Inflammatory macrophage treated with lipopolysaccharide for 4 hours (primary cell): Measurements from ENCODE around the gene SLC4A1AP.
"Not testable (repeated sequence)": the region's sequence is repeated elsewhere in the genome, so short reads cannot be mapped to it uniquely, and the experiment has no call there.

Experiments used
- DNase-seq: peaks from one replicate; pipeline ENCODE4 v3.0.0-alpha.2; 2020

The SLC4A1AP gene, protein sequence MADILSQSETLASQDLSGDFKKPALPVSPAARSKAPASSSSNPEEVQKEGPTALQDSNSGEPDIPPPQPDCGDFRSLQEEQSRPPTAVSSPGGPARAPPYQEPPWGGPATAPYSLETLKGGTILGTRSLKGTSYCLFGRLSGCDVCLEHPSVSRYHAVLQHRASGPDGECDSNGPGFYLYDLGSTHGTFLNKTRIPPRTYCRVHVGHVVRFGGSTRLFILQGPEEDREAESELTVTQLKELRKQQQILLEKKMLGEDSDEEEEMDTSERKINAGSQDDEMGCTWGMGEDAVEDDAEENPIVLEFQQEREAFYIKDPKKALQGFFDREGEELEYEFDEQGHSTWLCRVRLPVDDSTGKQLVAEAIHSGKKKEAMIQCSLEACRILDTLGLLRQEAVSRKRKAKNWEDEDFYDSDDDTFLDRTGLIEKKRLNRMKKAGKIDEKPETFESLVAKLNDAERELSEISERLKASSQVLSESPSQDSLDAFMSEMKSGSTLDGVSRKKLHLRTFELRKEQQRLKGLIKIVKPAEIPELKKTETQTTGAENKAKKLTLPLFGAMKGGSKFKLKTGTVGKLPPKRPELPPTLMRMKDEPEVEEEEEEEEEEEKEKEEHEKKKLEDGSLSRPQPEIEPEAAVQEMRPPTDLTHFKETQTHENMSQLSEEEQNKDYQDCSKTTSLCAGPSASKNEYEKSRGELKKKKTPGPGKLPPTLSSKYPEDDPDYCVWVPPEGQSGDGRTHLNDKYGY

DNA sequence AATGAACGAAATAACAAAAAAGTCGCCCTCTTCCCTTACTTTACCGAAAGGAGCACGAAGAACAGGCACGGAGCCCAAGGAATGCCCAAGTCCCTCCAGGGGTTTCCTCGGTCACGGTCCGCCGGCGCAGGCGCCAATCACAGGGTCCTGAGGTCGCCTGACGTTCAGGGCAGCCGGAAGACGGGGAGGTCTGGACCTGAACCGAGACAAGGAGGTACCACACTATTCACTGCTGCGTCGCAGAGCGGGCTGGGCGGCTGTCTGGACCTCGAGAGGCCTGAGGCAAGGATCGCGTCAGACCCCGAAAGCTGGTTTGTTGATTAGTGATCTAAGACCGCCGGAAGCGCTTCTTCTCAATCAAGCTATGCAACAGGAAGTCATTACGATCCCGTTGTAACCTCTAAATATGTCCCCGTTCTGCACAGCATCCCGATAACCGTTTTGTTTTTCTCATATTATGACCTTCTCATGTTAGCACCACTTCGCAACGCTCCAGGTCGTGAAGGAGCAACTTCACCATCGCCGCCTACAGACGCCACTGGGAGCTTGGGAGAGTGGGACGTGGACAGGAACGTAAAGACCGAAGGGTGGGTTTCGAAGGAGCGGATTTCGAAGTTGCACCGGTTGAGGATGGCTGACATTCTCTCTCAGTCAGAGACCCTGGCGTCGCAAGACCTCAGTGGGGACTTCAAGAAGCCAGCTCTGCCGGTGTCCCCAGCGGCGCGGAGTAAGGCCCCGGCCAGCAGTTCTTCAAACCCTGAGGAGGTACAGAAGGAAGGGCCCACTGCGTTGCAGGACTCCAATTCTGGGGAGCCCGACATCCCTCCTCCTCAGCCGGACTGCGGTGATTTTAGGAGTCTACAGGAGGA lies at the start of gene SLC4A1AP, which contains the start of gene SUPT7L:
TSS of gene SLC4A1AP (plus strand) at position 605 of the 869 bp plus-strand sequence. CDS start at position 631, 26 bp downstream.
TSS of gene SUPT7L (minus strand) at position 330 of the 869 bp plus-strand sequence. CDS start 1,422 bp downstream, outside the sequence.
- DNase-seq, result peak; percentile 81

DNA sequence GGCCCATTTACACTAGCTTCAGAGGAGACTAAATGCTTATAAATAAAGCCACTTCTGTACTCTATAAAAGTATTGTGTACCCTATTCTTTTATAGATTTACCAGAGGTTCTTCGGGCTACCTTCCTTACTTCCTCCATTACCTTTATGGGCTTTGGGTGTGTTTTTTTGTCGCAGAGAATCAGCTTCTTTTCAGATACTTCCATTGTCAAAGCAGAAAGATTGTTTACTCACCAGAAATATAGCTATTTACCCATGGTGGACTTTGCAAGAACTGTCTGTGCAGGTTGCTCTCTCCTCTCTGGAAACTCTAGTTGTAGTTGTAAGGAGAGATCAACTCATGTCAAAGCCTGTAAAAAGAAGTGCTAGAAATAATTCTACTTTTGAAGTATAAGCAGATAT lies 49.7 kb upstream of the SLC4A1AP start:
- DNase-seq, result no peak

DNA sequence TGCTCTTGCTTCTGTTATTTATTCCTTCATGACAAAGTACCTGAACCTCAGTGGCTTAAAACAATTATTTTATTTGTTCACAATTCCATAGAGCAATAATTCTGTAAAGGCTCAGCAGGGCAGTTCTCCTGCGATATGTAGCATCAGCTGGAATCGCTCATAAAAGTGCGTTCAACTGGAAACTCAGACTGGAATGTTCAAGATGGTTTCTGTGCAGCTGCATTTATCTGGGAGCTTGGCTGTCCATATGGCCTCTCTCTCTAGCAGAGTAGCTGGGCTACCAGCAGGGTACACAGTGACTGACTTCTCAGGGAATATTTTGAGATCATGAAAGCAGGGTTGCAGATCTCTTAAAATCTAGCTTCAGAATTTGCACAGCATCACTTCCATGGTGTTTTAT lies 48.4 kb upstream of the SLC4A1AP start:
- no peak for DNase-seq

DNA sequence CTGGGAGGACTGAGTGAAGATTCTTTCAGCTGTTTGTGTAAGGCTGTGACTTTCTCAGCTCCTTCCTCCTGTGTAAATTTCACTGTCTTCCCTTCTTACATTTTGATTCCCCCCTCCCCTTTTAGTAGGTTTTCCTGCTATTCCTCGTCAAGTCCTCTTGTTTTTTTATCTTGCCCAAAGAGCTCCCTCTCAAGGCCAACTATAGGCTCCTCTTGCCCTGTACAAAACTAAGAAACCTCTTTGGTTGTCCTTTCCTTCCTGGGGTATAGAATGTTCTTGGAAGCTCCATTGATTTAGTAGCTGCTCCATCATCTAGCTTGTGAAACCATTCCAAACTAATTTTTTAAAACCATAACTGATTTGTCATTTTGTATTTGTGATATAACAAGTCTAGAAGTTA lies 42.2 kb upstream of the SLC4A1AP start:
- no peak for DNase-seq

DNA sequence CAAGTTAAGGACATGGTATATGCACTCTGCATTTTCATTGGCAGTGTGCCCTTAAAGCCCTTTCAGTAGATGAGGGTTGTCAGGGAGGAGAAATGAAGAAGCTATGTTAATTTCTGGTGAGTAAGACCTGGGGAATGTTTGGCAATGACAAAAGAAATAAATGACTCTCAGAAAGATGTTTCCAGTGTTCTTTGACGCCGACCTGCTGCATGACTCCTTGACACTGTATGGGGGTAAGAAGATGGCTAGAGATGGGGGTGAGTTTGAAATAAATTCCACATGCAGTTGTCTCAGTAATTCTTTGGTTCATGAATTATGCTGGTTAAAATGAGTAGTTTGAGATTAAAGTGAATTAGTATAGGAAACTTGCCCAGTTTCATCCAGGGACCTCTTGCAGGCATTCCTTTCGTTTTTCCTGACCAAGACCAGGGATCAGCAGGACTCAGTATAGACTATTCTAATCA lies 40.7 kb upstream of the SLC4A1AP start:
- no peak for DNase-seq

DNA sequence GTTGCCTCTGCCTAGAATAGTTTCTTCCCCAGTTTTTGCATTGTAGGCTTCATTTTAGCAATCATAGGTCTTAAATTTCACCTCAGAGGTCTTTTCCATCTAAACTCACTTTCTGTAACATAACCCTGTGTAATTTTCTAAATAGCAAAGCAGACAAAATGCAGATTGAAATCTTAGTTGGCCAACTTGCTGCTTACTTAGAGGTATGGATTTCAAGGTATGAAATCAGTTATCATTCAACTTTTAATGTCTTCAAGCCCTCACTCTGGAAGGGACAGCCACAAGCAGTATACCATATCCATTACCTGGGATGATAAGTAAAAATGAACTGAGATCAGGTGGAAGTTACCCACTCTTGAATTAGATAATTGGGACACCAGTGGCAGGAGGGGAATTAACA lies 38.7 kb upstream of the SLC4A1AP start:
- no peak for DNase-seq

DNA sequence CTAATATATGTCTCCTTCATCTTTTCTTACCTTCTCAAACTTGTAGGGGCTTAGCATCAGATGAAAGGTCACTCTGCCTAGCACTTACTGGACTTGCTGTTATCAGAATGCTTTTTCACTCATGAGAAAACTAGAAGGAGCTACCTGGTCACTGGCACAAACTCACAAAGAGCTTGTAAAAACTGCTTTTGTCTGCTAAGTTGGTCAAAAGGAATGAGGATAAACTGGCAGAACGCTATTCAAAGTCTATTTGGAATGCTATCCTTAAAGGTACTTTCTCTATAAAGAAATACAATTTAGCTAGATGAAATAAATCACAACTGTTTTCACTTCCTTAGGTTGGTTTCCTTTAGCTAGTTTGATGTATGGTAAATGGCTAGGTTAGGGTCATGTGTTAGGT lies 37.4 kb upstream of the SLC4A1AP start:
- not testable (repeated sequence) for DNase-seq

DNA sequence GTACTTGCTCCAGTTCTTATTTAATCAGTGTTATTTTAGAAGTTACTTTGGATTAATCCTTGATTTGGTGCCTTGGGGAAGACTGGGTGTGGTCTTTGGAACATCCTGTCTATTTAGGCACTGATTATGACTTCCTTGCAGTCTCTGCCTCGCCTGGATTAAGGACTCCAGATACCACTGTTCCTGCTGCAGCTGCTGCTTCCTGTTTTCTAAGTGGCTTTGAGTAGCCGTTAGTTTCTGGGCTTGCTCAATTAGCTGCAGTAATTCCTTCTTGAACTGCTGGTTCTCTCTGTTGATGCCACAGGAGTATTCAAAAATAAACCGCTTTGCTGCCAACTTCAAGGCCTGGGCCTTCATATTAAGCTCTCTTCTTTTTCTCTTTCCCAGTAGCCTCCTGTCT lies 36.8 kb upstream of the SLC4A1AP start:
- peak; percentile 36 for DNase-seq

DNA sequence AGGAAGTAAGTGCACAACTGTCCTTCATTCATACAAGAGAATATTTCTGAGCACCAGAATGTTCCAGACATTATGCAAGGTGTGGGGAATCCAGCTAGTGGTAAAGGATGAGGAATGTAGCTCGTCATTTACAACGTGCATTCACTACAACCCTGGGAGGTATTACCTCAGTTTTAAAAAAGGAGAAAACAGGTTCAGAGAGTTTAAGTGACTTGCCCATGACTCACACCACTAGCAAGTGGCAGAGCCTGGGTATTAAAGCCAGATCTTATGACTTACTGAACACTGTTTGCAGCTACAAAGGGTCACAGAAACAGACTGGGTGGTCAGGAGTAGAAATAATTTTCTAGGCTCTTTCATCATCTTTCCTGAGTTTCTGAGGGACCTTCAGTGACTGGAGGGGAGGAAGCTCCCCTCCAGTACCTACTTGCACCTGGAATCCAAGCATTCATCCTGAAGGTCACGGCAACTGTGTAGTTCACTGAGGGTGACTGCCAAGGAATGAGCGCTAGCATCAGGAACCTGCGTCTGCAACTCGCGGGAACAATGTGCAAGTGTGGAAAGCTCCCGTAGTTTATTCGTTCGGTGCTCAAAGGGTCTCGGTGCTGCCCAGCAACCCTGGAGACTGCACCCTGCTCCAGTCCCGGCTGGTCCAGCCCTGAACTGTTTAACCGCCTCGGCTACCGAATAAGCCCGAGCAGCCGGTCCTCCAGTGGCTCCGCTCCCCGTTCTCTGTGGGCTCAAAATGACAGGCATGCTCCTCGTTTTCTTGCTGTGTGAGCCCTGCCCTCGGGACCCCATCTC lies 35.5 kb upstream of the SLC4A1AP start:
- DNase-seq, result peak; percentile 71

DNA sequence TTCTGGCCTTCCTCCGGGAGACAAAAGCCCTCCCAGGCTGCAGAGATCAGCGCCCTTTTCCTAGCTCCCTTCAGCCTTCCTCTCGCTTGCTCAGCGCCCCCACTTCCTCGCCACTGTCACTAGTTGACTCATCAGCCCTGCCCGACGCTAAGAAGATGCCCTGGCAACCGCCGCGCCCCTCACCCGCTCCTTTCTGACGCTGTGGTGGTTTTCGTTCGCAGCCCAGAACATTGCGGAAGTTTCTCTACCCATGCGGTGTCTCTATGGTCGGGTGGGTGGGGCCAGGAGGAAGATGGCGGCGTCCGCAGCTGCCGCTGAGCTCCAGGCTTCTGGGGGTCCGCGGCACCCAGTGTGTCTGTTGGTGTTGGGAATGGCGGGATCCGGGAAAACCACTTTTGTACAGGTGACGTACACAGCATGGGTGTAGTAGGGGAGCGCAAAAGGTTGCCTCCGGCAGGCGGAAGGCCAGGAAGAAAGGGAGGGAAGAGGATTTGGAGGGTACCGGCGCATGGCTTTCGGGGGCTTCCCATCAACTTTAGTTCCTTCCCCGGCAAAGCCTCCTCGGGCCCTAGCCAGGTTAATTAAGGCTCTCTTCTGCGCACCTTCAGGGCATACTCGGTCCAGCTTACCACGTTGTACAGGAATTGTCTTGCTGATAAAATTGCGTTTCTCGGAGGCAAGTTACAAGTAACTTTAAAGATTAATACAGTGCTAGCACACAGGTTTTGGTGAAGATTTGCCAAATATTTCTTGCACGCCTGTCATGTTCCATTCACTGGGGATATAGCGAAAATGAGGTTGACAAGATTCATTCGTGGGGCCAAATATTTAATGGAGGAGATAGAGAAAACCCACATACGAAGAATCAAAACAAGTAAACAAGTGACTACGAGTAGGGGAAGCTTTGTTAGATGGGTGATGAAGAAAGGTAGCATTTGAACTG lies 34.7 kb upstream of the SLC4A1AP start, which contains the start of the genes CCDC121 and GPN1:
TSS of gene CCDC121 (minus strand) at position 246 of the 943 bp plus-strand sequence. CDS start 1,213 bp downstream, outside the sequence.
TSS of gene GPN1 (plus strand) at position 284 of the 943 bp plus-strand sequence. CDS start at position 293, 9 bp downstream.
- peak; percentile 95 for DNase-seq

DNA sequence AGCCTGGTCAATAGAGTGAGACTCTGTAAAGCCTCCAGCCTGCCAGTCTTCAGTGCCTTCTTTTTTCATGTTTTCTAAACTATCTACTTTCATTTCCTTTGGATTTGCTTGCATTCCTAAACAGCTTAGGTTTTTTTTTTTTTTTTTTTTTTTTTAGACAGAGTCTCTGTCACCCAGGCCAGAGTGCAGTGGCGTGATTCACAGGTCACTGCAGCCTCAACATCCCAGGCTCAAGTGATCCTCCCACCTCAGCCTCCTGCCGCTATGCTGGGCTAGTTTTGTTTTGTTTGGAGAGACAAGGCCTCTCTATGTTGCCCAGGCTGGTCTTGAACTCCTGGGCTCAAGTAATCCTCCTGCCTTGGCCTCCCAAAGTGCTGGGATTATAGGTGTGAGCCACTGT lies 33.4 kb upstream of the SLC4A1AP start:
- DNase-seq, result not testable (repeated sequence)

DNA sequence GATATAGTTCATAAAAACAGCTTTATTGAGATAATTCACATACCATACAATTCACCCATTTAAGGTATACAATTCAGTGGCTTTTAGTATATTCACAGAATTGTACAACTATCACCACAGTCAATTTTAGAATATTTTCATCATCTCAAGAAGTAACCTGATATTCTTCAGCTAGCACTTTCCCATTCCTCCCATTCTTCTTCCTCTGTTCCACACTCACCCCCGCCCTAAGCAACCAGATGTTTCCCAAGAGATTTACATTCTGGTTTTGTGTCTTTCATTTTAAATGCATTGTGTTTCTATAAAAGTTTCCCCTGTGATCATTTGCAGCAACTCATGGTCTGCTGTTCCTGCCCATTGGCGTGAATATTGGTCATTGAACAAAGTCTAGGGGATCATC lies 29.4 kb upstream of the SLC4A1AP start:
- DNase-seq, result no peak

DNA sequence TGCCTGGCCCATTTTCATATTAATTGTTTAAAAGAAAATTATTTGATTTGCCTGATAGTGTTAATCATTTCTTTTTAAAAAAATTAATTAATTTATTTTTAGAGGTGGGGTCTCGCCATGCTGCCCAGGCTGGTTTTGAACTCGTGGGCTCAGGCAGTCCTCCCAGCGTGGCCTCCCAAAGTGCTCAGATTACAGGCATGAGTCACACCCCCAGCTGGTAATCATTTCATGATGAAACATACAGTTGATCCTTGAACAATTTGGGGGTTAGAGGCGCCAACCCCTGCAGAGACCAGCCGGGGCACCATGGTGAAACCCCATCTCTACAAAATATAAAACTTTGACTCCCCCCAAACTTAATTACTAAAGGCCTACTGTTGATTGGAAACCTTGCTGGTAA lies 26.9 kb upstream of the SLC4A1AP start:
- DNase-seq, result no peak

DNA sequence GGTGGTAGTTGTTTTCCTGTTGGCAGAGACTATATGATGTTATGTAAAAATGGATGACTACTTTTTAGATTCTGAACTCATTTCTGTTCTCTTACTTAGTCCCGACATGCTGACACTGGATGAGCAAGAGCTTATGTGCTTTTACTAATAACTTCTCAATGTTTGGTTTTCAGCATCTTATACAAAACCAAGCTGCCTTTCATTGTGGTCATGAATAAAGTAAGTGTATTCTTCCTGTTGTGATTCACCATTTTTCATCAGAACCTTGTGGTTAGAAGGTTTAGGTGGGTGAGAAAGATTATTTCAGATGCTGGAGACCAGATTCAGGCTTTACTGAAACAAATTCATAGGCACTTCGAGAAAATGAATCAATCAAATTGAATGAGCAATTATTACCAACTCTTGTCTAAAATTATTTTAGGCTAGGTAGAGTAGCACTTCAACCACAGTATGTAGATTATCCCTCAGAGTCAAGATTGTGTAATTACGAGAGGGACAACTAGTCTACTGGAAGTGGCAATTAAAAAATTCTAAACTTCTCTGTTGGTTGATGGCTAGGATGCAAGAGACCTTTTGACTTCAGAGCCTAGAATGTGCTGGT lies 25.6 kb upstream of the SLC4A1AP start:
- no peak for DNase-seq

DNA sequence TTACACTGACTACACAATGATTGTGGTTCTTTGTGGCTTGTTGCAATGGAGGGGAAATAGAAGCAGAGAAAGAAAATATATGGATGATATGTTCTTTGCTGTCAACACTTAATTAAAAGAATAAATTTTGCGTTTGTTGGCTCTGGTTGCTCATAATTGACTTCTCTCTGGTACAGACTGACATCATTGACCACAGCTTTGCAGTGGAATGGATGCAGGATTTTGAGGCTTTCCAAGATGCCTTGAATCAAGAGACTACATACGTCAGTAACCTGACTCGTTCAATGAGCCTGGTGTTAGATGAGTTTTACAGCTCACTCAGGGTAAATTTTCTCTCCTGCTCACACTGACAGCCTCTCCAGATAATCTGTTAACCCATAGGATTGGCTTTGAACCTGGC lies 25.0 kb upstream of the SLC4A1AP start:
- no peak for DNase-seq

DNA sequence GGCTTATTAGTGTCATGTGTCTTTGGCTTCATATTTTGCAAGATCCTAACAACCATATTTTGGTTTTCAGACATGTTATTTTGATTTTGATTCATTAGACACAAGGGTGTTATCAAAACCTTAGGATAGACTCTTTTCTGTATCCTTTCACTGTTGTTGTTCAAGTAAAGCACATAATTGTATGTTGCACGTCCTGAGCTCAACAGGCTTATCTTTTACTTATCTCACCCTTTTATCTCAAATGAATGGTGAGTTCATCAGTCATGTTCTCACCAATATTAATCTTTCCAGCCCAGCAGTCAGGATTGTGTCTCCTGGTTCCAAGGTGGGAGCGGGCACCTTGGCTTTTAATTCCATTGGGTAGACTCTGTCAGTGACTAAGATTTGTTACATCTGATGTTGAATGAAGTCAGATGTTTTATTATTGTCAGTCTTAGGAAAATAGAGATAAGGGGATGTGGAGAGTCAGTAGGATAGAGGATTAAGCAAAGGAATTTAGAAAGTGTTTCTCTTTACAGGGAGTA lies 22.9 kb upstream of the SLC4A1AP start:
- DNase-seq, result no peak

DNA sequence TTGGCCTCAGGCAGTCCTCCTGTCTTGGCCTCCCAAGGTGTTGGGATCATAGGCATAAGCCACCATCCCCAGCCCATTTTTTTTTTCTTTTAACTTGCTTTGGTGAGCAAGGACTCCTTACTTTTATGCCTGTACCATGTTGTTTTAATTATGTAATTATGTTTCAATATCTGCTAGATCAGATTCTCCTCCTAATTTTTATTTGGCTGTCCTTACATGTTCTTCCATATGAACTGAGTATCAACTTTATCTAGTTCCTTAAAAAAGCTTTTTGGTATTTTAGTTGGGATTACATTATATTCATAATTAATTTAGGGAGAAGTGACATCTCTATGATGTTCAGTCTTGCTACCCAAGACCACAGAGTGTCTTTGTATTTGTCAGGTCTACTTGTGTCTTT lies 18.5 kb upstream of the SLC4A1AP start:
- DNase-seq, result no peak

DNA sequence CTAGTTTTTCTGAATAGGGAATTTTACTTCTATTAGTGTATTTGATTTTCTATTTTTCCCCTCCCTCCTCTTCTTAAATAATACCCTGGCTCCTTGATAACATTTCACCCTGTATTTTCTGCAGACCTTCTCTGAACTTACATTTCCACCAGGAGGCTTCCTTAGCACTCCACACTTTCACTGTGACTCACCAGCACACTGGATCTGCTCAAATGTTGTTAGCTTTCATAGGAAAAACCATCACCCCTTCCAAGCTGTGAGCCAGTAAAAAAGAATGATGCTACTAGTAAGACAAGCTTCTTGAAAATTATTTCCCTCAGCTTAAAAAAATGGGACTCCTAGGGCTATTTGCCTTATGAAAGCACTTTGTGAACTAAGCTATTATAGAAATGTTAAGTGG lies 16.4 kb upstream of the SLC4A1AP start:
- DNase-seq, result no peak

DNA sequence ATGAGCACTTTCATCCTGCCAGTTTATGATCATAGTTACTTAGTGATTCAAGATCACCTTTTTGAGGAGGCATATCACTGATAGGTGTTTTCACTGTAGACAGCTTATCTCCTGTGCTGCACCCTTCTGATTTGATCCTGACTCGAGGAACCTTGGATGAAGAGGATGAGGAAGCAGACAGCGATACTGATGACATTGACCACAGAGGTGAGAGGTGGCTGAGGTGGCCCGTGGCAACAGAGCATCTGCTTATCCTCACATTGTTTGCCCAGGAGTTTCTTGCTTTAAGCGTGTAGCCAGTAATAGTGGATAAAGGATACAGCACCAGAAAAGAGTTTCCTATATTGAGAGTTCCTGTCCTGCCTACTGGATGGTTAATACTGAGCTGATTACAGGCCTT lies 16.0 kb upstream of the SLC4A1AP start:
- no peak for DNase-seq

DNA sequence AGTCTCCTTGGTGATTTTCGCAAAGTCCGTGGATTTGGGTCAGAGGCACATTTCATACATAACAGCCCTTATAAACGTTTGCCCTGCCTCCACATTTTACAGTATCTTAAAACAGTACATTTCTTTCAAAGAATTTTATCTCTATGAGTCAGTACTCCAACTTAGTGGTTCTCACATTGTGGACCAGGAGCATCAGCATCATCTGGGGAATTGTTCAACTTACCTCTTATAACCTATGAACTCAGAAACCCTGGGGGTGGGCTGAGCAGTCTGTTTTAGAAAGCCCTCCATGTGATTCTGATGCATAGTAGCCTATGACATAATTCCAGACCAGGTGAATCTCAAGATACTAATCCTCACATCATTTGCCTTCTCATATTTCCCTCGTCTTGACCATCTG lies 12.6 kb upstream of the SLC4A1AP start:
- DNase-seq, result no peak
